ENCODE results near the gene SRSF7.
A peak's percentile ranks its signal among the peaks of the same experiment; 100 is the strongest.
"Not testable (repeated sequence)": the region's sequence is repeated elsewhere in the genome, so short reads cannot be mapped to it uniquely, and the experiment has no call there.

Gene SRSF7

DNA sequence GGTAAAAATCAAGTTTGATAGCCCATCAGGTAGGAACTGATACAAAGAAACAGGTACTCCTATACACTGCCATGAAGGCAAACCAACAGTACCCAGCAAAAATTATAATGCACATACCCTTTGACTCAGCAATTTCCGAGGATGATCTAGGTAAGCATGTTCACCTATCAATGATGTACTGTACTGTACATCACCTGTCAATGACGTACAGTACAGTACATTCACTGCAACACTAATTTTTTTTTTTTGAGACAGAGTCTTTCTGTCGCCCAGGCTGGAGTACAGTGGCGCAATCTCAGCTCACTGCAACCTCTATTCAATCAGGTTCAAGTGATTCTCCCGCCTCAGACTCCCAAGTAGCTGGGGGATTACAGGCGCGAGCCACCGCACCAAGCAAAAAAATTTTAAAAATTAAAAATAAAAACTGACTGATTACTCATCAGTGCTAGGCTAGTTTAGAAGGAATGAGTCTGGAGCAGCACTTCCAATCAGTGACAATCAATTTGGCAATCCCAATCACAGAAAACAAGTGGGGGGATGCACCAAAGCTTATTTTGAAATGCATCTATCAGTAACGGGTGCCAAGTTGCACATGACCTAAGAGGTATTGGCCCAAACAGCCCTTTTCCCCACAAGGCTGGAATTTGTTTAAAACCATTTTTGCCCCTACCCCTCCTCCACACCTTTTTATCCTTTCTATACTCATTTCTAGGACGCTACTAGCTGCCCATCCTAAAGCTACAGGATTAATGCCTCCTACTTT is 8.2 kb downstream of the SRSF7 start:
- TF ChIP-seq ZNF384 (IDR thresholded peaks at IDR 0.05), result no peak
- no peak for TF ChIP-seq HDGF (IDR thresholded peaks at IDR 0.05; ENCODE audit: borderline replicate concordance)
- TF ChIP-seq, protein P1, sequence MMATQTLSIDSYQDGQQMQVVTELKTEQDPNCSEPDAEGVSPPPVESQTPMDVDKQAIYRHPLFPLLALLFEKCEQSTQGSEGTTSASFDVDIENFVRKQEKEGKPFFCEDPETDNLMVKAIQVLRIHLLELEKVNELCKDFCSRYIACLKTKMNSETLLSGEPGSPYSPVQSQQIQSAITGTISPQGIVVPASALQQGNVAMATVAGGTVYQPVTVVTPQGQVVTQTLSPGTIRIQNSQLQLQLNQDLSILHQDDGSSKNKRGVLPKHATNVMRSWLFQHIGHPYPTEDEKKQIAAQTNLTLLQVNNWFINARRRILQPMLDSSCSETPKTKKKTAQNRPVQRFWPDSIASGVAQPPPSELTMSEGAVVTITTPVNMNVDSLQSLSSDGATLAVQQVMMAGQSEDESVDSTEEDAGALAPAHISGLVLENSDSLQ (IDR thresholded peaks at IDR 0.05), result no peak
- TF ChIP-seq FOXK2 (IDR thresholded peaks at IDR 0.05), result no peak
- no peak for TF ChIP-seq ARNT (IDR thresholded peaks at IDR 0.05)
- TF ChIP-seq NFRKB (IDR thresholded peaks at IDR 0.05), result no peak
- no peak for TF ChIP-seq FOXA1 (IDR thresholded peaks at IDR 0.05)
- no peak for TF ChIP-seq FOXM1 (IDR thresholded peaks at IDR 0.05; ENCODE audit: borderline replicate concordance)
- no peak for TF ChIP-seq L3MBTL2 (conservative IDR thresholded peaks at IDR 0.05)
- CTCF ChIA-PET, result interaction anchor here (1.0 kb wide), 1 partner anchor 8 kb away, joined by 5 read pairs; no protein-coding TSS in a partner anchor

DNA sequence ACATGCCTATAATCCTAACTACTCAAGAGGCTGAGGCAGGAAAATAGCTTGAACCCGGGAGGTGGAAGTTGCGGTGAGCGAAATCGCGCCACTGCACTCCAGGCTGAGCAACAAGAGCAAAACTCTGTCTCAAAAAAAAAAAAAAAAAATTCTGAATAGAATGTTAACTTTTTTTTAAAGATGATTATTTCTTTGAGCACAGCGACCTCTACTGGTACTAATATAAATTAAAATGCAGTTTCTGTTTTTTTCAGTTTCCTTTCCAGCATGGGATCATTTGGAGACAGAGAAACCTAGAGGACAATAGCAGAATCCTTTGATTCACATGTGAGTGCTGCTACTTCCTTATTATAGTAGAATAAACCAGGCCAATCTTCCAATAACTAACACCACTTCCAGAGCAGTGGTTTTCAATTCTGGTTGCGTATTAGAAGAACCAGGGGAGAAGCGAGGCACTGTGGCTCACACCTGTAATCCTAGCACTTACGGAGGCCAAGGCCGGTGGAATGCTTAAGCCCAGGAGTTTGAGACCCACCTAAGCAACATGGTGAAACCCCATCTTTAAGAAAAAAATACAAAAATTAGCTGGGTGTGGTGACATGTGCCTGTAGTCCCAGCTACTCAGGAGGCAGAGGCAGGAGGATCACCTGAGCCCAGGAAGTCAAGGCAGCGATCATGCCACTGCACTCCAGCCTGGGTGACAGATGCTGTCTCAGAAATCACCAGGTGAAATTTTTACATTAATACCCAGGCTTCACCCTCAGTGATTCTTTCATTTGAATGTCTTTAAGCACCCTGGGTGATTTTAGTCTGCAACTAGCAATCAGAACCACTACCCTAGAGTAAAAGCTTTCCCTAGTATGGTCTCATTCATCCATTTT is 10.1 kb downstream of the SRSF7 start:
- peak; percentile 26 for DNase-seq (ENCODE audit: extremely low spot score)
- TF ChIP-seq SUZ12 (IDR thresholded peaks at IDR 0.05) (no peak), ZNF384 (IDR thresholded peaks at IDR 0.05) (peak; percentile 94)
- ChIA-PET POLR2A (interaction anchor here (2.9 to 4.0 kb wide), 2 partner anchors 10 kb away, joined by 25 to 30 read pairs; partner anchors contain the start of gene SRSF7), CTCF (interaction anchor here (0.8 to 1.5 kb wide), 2 partner anchors 62 to 159 kb away, joined by 4 read pairs; no protein-coding TSS in a partner anchor)

More for the DNA sequence above, 8.2 kb downstream of the SRSF7 start:
- POLR2A ChIA-PET, result interaction anchor here (2.5 to 2.9 kb wide), 2 partner anchors 8 to 9 kb away, joined by 10 to 30 read pairs; partner anchors contain the start of gene SRSF7
- no peak for DNase-seq (ENCODE audit: extremely low spot score)

DNA sequence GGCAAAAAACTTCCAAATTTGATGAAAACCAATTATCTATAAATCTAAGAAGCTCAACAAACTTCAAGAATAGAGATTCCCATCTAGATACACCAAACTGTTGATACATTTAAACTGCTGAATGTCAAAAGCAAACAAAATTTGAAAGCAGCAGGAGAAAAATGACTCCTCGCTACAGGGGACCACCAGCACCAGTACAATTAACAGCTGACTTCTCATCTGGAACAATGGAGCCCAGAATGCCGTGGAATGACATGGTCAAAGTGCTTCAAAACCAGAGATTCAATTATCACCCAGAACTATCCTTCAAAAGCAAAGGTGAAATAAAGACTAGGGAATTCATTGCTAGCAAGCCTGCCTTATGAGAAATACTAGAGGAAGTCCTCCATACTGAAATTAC is 11.6 kb downstream of the SRSF7 start:
- POLR2A ChIA-PET, result interaction anchor here (4.0 kb wide), 1 partner anchor 11 kb away, joined by 25 read pairs; the partner anchor contains the start of gene SRSF7
- no peak for DNase-seq (ENCODE audit: extremely low spot score)

DNA sequence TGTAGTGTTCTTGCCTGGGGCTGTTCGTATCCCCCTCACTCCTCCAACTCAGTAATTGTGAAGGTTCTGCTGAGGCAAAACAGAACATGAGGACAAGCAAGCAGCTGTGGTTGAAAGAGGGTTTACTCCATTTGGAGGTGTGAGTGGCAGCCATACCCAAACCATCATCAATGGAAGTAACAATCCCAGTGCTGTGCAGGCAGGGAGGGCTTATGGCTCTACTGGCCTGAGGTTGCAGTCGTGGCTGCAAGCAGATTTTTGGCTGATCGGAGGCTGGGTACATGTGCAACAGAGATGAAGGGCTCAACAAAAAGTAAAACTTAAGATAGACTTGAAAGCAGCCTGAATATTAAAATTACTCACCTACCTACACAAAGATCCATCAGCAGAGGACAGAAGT is 13.2 kb downstream of the SRSF7 start:
- DNase-seq (ENCODE audit: extremely low spot score), result no peak
- TF ChIP-seq NFRKB (IDR thresholded peaks at IDR 0.05) (no peak), BHLHE40 (IDR thresholded peaks at IDR 0.05; ENCODE audit: borderline replicate concordance) (no peak)
- CTCF ChIA-PET, result interaction anchor here (0.6 kb wide), 1 partner anchor 172 kb away, joined by 4 read pairs; no protein-coding TSS in a partner anchor
- POLR2A ChIA-PET, result interaction anchor here (1.3 to 4.0 kb wide), 2 partner anchors 13 to 154 kb away, joined by 3 to 25 read pairs; partner anchors contain the start of gene SRSF7

More for the DNA sequence above, 11.6 kb downstream of the SRSF7 start:
- no peak for TF ChIP-seq L3MBTL2 (conservative IDR thresholded peaks at IDR 0.05)
- CTCF ChIA-PET, result no interaction called here

DNA sequence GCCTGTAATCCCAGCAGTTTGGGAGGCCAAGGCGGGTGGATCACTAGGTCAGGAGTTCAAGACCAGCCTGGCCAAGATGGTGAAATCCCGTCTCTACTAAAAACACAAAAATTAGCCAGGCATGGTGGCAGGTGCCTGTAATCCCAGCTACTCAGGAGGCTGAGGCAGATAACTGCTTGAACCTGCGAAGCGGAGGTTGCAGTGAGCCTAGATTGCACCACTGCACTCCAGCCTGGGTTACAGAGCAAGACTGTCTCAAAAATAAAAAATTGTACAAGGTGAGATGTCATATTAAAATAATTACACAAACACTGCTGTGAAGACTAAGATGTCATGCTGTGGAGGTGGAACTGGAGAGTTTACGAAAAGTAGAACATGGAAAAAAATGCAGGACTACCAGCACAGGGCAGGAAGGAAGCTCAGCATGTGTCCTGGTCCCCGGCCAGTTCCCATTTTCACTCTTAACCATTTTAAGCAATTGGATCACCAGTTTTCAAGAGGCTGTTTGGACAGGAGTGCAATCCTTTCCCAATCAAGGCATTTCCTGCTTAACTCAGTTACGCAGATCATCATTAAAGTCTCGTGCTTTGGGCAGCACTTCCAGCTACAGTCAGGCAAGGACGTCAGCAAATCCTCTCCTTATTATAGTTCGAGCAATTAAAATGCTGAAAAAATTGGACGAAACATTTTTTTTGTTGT is 14.0 kb downstream of the SRSF7 start:
- ChIA-PET POLR2A (interaction anchor here (0.6 to 4.0 kb wide), 2 partner anchors 14 to 136 kb away, joined by 4 to 25 read pairs; partner anchors contain the start of gene SRSF7), CTCF (interaction anchor here (0.8 kb wide), 1 partner anchor 134 kb away, joined by 4 read pairs; the partner anchor contains the start of gene HNRNPLL)
- DNase-seq (ENCODE audit: extremely low spot score), result not testable (repeated sequence)

DNA sequence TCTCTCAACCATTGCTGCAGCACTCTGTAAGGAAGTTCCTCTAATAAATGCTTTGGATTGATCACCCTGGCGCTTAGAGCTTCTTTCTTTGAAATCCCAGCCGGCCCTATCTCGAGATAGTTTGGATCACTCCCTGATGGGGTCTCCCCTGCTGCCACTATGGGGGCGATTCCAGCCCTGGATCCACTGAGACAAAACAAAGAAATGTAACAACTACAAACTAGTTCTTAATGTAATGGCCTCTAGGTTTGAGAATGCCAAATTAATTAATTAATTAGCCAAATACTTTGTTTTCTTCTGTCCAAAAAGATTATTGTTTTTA is 15.2 kb downstream of the SRSF7 start:
- TF ChIP-seq L3MBTL2 (conservative IDR thresholded peaks at IDR 0.05) (no peak), HDGF (IDR thresholded peaks at IDR 0.05; ENCODE audit: borderline replicate concordance) (no peak), FOXM1 (IDR thresholded peaks at IDR 0.05; ENCODE audit: borderline replicate concordance) (no peak), FOXK2 (IDR thresholded peaks at IDR 0.05) (no peak), CTBP1 (IDR thresholded peaks at IDR 0.05; ENCODE audit: borderline replicate concordance) (no peak), NFRKB (IDR thresholded peaks at IDR 0.05) (no peak), SUZ12 (IDR thresholded peaks at IDR 0.05) (no peak), BHLHE40 (IDR thresholded peaks at IDR 0.05; ENCODE audit: borderline replicate concordance) (no peak), FOXA1 (IDR thresholded peaks at IDR 0.05) (no peak), ELF4 (IDR thresholded peaks at IDR 0.05) (no peak), TARDBP (IDR thresholded peaks at IDR 0.05) (no peak), ARNT (IDR thresholded peaks at IDR 0.05) (no peak)
- no peak for DNase-seq (ENCODE audit: extremely low spot score)
- ChIA-PET POLR2A (interaction anchor here (4.1 kb wide), 1 partner anchor 15 kb away, joined by 21 read pairs; the partner anchor contains the start of gene SRSF7), CTCF (interaction anchor here (0.6 to 1.4 kb wide), 2 partner anchors 12 to 154 kb away, joined by 4 to 6 read pairs; no protein-coding TSS in a partner anchor)

DNA sequence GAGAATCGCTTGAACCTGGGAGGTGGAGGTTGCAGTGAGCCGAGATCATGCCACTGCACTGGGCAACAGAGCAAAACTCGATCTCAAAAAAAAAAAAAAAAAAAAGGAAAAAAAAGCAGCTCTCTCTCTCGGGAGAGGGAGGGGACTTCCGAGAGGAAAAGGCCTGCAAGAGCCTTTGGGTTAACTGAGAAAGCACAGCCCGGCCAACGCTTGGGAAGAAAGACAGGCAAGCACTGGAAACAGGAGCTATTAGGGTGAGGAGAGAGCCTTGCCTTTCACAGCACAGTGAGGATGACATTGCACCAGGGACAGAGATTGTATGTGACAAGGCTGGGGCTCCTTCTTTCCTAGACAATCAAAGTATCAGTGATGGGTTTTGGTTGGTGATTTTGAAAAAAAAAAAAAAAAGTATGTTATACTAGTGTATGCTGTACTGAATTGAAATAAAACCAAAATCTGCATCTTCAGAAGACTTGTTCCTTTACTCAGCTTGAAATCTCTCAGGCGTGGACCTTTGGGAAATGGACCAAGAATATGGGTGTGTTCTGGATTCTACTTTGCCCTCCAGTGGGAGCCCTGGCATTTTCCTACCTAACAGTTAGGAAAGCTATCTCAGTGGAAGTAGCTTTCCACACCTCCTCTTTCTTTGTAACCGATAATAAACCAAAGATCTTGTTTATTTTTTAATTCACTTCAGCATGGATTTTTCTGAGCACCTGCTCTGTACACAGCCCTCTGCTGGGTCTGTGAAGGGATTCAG is 16.7 kb downstream of the SRSF7 start:
- ChIA-PET POLR2A (interaction anchor here (2.3 to 4.1 kb wide), 2 partner anchors 9 to 17 kb away, joined by 10 to 21 read pairs; partner anchors contain the start of gene SRSF7), CTCF (interaction anchor here (0.7 to 1.4 kb wide), 4 partner anchors 9 to 153 kb away, joined by 3 to 6 read pairs (median 4); no protein-coding TSS in a partner anchor)
- no peak for DNase-seq (ENCODE audit: extremely low spot score)

More for the DNA sequence above, 16.7 kb downstream of the SRSF7 start:
- TF ChIP-seq FOXK2 (IDR thresholded peaks at IDR 0.05) (no peak), ZNF384 (IDR thresholded peaks at IDR 0.05) (no peak), L3MBTL2 (conservative IDR thresholded peaks at IDR 0.05) (no peak), SP1 (IDR thresholded peaks at IDR 0.05) (no peak)

All from HEK293T (cell line).